Measurements from ENCODE around the gene DACH1.
"Not testable (repeated sequence)": the region's sequence is repeated elsewhere in the genome, so short reads cannot be mapped to it uniquely, and the experiment has no call there.

Gene DACH1

GRCh38 chr13:71865874-71866334, 1.1 kb downstream of the DACH1 start:
- DNase-seq (ENCODE audit: low read depth in 3 of 3) = no peak

DNA sequence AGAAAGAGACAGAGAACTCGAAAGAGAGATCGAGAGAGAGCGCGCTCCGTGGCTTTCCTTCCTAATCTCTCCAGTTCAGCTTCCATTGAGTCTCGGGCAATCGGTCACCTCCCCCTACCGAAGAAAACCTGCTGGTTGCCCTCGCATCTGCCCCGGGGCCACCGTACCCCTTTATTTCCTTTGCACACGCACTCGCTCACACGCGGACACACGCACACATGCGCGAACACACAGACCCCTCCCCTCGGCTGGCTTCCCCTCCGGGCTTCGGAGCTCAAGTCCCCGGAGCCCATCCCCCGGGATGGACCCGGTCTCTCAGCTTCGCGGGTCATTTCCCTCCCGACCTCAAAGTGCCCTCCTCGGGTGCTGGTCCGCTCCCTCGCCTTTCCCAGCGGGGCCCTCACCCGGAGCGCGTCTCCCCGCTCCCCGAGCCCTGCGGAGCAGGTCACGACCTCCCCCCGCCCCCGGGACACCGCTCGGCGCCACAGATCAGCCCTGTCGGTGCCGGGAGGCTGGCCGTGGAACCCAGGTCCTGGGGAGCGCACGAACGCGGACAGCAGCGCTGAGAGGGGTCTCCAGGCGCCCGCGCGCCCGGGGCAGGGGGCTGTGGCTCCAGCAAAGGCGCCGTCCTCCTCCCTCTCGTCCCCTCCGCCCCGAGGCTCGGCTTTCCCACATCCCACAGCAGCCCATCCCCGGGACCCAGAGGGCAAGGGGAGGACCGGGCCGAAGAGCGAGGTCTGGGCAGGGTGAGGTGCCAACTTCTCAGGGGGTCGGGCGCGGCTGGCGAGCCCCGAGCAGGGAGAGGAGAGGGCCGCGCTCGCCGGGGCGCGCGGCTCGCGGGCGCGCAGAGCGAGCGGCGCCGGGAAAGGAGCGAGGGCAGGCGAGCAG, 1.8 kb downstream of the DACH1 start:
- no peak for DNase-seq (ENCODE audit: low read depth in 3 of 3)

- no peak for DNase-seq (ENCODE audit: low read depth in 3 of 3)
Observed at GRCh38 chr13:71864094-71864985, 2.7 kb downstream of the DACH1 start.

- no peak for DNase-seq (ENCODE audit: low read depth in 3 of 3)
Observed at GRCh38 chr13:71863254-71863865, 3.6 kb downstream of the DACH1 start.

DNA sequence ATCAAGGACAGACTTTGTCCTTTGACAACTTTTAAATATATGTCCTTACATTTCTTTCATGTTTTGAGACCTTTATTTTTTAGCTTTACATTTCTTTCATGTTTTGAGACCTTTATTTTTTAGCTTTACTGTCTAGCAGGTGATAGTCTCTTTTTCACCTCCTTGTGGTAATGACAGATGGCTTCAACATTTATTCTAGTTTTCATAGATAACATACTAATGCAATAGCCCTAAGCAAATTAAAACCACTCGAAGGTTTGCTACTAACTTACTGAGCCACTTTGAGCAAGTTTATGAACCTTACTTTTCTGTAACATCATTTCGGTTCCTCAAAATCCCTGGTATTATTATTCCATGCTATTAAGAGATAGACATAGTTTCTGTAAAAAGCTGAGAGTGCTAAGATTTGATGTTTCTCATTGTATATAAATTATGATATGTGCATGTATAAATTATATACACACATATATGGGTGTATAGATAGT, 4.5 kb downstream of the DACH1 start:
- no peak for DNase-seq (ENCODE audit: low read depth in 3 of 3)

DNA sequence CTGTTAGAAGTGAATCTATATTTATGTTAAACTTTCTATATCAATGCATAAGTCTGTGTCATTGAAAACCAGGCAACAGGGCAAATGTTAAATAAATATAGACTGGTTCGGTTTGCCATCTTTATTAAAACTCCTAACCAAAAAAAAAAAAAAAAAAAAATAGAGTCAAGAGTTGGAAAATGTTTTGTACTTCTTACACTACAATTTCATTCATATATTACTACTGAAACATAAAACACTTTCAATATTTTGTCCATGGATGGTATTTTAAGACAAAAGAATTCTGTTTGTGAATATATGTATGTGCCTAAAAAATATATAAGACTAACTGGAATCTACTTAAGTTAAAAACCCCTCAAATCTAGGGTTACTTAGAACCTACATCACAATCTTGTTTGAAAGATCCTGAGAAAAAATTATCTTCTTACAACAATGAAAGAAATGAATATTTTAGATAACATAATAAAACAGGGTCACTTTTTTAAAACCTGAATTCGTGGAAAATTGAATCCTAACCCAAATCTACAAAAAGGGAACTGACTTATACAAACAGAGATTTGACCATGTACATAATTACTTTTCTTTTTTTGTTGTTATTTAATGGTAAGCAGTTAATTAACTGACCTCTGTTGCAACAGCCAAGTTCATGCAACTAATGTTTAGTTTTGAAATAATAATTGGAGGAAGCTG, 5.1 kb downstream of the DACH1 start:
- DNase-seq (ENCODE audit: low read depth in 3 of 3) = no peak

GRCh38 chr13:71860547-71861138, 6.4 kb downstream of the DACH1 start:
- DNase-seq (ENCODE audit: low read depth in 3 of 3) = no peak

GRCh38 chr13:71858647-71859046, 8.4 kb downstream of the DACH1 start:
- no peak for DNase-seq (ENCODE audit: low read depth in 3 of 3)

DNA sequence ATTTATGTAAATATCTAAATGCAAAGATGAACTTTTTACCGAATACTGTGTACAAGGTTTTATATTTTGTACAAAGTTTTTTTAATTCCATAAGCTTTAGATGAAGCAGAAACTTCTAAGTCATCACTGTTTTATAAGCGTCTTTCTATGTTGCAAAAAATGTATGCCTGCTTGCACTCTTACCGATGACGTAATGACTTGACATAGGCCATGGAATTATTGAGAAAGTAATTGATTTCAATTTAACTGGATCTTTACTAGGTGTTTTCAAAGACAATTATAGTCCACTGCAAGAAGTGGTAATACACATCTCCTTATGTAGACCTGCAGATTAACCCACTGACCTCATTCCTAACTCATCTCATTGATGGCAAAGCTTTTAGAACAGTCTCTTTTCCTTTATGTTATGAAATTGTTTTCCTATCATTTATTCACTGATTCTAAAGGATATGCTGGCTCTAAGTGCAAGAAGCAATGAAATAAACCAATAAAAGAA, 10.4 kb downstream of the DACH1 start:
- DNase-seq (ENCODE audit: low read depth in 3 of 3) = no peak

GRCh38 chr13:71854401-71854800, 12.6 kb downstream of the DACH1 start:
- DNase-seq (ENCODE audit: low read depth in 3 of 3) = no peak

DNA sequence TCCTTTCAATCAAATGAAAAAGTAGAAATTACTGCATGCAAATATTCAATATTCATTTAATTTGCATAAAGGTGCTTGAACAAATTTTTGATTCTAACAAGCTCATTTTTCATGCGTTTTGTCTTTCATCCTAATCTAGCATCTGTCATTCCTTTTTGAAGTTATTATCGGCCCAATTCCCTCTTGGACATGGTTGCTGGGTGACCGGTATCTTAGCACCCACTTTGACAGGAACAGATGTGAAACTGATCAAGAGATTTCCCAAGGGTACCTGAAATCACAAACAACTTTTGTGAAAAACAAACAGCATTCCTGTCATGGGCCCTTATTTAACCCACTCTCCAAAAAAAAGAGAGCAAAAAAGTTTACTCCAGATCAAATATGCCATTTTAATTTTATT, 13.3 kb downstream of the DACH1 start:
- no peak for DNase-seq (ENCODE audit: low read depth in 3 of 3)

DNA sequence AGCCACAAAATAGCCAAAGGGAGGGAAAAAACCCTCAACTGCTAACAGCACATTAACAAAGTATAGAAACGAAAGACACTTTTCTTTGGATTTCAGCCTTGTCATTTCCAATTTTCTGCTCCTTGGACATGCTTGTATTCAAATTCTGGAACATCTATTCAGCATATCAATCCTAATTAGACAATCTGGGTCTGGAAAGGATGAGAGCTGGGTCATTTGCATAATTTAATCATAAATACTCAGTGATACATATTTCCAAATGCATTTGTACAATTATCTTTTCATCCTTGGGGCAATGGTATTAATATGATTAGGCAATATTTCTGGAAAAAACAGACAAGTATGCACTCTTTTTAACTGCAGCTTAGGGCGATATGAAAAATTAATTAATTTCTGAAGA, 14.3 kb downstream of the DACH1 start:
- DNase-seq (ENCODE audit: low read depth in 3 of 3) = no peak

GRCh38 chr13:71851498-71852409, 15.2 kb downstream of the DACH1 start:
- no peak for DNase-seq (ENCODE audit: low read depth in 3 of 3)

DNA sequence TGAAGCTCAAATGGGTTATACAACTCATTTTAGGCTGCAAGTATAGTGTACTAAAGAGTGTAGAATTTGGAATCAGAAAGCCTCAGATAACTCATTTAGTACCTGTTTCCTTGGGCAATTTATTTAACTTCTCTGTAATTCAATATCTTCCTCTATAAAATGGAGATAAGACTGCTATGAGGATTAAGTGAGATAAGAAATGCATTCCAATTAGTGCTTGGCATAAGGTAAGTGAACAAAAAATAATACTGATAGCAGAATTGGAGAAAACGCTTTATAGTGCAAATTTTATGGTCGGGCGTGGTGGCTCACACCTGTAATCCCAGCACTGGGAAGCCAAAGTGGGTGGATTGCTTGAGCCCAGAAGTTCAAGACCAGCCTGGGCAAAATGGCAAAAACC, 25.0 kb downstream of the DACH1 start:
- no peak for DNase-seq (ENCODE audit: low read depth in 3 of 3)

GRCh38 chr13:71838842-71839241, 28.2 kb downstream of the DACH1 start:
- no peak for DNase-seq (ENCODE audit: low read depth in 3 of 3)

GRCh38 chr13:71837582-71837981, 29.4 kb downstream of the DACH1 start:
- DNase-seq (ENCODE audit: low read depth in 3 of 3) = not testable (repeated sequence)

DNA sequence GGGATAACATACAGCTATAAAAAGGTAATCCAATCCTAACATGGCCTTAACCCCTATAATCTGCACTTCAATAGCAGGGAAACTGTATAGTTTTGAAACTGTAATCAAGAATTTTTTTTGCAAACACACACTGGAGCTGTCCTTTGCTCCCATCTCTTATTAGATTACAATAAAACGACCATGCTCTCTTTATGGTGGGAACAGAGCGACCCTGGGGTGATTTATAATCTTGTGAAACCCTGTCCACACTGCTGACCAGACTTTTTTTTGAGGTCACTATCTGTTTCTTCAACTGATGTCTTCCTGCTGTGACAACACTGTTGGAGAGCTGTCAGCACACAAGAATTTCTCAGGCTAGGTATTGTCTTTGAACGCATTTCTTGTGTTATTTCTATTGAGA, 35.3 kb downstream of the DACH1 start:
- DNase-seq (ENCODE audit: low read depth in 3 of 3) = no peak

- no peak for DNase-seq (ENCODE audit: low read depth in 3 of 3)
Observed at GRCh38 chr13:71830736-71831135, 36.3 kb downstream of the DACH1 start.

GRCh38 chr13:71830323-71830722, 36.7 kb downstream of the DACH1 start:
- DNase-seq (ENCODE audit: low read depth in 3 of 3) = no peak

DNA sequence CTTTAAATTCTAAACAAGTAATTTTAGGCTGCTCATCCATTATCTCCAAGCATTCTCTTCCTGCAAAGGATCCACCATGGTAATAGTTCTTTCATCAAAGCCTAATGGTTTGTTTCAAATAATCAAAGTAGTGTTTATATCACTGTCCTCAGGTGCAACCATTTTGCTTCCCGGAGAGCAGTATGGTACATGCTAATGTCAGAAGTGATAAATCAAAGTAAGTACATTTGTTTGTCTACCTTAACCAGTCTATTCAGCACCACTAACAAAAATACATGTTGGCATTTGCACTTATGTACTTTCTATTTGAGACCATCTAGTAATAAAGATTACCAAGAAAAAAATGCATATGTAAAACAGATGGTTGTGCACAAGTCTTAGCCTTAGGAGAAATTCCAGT, 37.5 kb downstream of the DACH1 start:
- DNase-seq (ENCODE audit: low read depth in 3 of 3) = no peak

Data from stimulated activated CD4-positive, alpha-beta T cell treated with anti-CD3 and anti-CD28 coated beads, TNF-alpha, amount 100 ng/mL, for 48 hours (primary cell).